NCI-H1417 (cell line): Measurements from ENCODE around the gene KLF16.

Source experiments
- DNase-seq, 3 experiments: peaks; one replicate each; lab custom pipeline; 2025; lab: John Stamatoyannopoulos, UW

Gene KLF16

DNA sequence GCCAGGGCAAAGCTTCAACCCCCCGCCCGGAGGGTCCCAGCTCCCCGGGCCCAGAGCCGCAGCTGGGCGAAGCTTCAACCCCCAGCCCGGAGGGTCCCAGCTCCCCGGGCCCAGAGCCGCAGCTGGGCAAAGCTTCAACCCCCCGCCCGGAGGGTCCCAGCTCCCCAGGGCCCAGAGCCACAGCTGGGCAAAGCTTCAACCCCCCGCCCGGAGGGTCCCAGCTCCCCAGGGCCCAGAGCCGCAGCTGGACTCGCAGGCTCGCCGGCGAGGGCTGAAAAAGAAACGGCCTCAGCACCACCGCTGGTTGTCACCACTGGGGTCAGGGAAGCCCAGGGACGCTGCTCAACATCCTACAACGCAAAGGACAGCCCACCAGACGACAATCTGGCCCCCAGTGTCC, 20.3 kb downstream of the KLF16 start:
- no peak for DNase-seq

DNA sequence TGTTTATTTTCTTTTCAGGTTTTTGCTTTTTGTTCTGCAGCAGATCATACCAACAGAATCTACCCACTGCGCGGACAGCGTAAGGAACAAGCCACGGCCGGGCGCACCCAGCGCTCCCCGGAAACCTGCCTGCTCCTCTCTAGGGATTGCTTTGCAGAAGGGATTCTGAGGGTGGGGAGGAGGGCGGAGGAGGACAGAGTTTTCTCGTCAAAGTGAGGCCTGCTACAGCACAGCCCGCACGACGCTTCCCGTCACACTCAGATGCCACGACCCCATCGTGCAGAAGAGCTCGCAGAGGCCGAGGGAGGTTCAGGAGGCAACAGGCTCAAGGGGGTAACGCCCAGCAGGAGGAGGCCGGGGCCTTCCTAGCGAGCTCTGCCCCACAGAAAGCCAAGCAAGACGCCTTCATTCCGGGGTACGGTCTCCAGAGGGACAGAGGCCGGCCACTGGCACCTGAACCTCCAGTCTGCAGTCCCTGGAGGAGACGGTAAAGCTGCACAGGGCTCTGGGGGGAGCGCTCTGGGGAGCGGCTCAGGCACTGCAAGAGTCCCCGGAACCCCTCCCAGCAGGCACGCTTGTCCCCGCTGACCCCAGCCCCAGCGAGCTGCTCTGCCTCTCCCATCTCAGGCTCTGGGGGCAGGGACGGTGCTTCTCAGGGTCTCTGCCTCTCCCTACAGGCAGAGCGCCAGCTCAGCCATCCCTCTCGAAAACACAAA, 22.0 kb downstream of the KLF16 start:
- DNase-seq, result no peak

DNA sequence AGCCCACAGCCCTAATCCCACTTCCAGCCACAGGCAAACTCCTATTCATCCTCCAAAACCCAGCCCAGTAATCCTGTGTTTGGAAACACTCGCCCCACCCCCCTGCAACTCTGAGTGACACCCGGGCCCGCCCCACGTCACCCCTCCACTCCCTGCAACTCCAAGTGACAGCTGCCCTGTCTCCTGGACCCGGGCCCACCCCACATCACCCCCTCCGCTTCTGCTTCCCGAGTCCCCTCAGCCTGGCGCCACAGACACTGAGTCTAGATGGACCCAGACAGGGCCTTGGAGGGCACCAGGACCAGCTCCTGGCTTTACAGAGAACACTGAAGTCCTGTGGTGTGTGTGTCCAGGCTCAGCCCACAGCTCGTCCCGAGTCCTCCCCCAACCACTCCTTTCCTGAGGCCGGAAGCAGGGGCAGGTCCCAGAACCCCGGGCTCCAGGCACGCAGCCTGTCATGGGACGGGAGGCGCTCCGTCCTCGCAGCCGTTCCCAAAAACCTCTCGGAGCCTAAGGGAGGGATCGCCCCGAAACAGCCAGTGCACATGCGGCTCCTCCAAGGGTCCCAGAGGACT, 22.8 kb downstream of the KLF16 start:
- no peak for DNase-seq

DNA sequence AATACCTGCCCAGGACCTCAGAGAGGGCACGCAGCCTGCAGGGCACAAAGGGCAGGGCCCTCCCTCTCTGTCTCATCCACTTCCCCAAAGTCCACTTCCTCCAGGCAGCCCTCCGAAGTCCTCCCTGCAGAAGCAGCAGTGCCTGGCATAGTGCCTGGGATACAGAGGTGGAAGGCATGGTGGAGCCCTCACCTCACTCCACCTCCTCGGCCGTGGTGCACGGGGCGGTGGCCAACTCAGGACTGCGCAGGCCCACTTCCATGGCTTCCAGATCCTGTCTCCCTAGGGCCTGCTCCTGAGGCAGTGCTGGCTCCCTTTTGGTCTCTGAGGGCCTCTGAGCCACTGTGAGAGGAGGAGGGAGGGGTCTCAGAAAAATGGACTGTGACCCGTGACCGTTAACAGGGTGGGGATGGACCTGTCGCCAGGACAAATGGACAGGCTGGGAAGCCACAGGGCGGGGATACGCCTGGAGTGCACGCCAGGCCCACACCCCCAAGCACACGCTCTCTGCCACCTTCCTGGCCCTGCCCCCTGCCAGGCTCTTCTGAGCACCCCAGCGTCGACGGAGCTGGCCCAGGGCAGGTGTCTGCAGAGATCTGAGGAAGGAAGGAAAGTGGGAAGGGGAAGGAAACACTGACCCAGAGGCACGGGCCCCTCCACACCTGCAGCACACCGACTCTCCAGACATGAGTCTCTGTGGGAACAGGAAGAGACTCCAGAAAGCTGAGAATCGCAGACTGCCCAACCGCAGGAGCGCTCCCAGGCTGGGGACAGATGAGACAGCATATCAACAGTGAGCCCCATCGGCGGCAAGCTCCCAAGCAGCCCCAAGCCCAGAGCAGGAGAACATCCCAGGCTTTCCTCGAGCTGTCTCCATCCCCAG, 23.5 kb downstream of the KLF16 start:
- DNase-seq, result no peak

DNA sequence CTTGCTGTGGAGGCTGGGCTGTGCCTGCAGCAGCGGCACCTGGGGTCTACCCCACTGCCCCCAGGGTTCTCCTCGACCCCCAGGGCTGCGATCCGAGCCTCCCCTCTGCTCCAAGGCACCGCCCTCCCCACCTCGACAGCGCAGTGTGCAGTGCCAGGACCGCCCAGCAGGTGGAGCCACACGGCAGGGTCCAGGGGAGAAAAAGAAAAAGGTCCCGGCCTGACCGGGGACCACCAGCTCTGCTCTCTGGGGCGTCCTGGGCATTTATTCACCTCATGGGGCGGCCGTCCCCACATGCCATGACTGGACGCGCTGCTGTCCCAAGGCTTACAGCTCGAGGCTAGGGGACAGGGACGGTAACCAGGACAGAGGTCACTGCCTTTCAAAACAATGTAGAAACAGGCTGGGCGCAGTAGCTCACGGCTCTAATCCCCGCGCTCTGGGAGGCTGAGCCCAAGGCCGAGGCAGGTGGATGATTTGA, 25.7 kb downstream of the KLF16 start:
- peak in 1 of 3 experiments; percentile 4 for DNase-seq

DNA sequence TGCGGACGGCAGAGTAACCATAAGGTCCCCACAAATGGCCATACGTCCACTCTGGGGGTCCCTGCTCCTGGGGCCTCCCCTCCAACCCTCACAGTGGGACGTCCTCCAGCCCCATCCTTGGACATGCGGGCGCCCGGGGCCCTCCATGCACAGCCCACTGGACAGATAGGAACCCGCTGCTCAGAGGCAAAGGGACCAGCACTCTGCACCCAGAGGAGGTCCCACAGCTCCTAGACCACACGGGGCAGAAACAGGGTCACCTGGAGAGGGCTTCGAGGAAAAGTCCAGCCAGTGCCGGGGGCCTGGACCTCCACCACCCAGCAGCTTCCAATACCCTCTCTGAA, 26.2 kb downstream of the KLF16 start:
- no peak for DNase-seq

DNA sequence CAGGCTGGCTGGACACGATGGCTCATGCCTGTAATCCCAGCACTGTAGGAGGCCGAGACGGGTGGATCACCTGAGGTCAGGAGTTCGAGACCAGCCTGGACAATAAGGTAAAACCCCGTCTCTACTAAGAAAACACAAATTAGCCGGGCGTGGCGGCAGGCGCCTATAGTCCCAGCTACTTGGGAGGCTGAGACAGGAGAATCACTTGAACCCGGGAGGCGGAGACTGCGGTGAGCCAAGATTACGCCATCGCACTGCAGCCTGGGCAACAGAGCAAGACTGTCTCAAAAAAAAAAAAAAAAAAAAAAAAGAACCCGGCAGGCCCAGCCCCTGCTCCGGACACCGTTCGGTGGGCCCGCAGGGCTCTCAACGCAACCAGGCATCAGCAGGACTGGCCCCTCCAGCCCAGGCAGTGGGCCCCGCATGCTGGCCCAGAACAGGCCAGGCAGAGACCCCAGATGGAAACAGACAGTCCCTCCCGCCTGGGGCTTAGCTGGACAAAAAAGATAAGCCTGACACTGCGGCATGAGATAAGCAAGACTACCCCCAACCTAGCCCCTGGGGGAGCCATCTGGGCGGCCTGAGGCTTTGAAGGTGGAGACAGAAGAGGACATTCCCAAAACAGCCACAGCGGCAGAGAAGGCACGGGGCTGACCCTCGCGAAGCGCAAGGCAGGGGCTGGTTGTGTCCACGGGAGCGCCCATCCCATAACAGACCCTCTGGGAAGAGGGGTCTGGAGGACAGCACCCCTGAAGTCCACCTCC, 26.7 kb downstream of the KLF16 start:
- no peak for DNase-seq

DNA sequence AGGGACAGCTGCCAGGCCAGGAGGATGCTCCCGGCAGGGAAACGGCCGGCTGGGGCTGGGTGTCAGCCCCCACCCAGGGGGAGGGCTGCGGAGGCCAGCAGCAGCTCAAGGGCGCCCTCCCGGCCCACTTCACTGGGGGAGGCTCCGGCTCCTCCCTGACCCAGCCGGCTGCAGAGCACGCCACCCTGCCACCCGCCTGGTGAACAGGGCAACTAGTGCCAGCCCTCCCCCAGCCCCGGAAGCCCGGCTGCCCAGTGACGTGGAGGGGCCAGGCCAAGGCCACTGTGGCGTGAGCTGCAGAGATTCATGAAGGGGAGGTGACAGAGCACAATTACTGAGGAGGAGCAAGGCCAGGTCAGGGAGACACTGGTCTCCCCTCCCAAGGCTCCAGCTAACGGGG, 29.8 kb downstream of the KLF16 start:
- DNase-seq, result no peak

DNA sequence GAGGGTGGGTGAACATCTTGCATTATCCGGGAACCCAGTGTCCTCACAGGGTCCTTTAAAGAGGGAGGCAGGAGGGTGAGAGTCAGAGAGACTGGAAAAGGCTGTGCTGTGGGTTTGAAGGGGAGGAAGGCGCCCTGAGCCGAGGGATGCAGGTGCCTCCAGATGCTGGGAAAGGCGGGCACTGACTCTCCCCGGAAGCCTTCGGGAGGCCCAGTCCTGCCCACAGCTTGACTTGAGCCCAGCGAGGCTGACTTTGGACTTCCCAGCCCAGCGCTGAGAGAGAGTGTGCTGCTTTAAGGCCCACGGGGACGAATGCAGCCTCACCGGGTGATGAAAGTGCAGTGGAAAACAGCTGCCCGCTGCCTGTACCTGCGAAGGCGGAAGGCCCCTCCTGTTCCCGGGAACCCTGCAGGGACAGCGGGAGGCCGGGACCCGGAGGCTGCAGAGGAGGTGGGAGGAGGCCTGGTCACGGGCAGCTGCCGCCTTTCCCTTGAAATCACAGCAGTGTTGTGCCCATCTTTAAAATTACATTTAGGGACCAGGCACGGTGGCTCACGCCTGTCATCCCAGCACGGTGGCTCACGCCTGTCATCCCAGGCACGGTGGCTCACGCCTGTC, 31.2 kb downstream of the KLF16 start:
- no peak for DNase-seq

DNA sequence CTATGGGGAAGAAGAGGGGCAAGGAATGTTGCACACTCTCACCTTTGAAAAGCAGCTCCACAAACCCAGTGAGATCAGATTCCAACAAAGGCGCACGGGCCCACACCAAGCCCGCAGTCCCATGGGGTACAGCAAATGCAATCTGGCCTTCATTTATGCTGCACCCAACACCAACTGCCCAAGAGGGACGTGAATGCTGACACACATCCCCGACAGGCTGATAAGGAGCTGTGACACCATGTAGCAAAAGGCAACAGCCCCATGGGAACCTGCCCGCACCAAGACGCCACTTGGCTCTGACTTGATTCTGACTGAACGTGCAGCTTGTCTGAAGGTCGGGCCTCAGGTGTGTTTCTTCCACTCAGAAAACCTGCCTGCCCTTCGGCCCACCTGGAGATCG, 32.4 kb downstream of the KLF16 start:
- no peak for DNase-seq

DNA sequence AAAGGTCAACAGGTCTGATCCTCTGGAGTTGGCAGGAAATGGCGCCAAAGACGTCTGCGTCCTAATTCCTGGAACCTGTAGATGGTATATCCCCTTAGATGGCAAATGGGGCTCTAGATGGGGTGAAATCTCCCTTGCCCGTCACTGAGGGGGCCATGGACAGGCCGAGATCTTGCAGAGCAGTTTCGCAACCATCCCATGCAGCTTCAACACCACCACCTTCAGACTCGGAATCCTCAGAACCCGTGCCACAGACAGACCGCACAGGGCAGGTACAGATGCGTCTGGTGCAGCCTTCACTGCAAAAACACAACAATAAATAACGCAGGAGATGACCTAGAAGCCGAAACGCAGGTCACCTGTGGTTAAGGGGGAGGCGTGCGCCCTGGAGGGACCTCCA, 32.8 kb downstream of the KLF16 start:
- no peak for DNase-seq

DNA sequence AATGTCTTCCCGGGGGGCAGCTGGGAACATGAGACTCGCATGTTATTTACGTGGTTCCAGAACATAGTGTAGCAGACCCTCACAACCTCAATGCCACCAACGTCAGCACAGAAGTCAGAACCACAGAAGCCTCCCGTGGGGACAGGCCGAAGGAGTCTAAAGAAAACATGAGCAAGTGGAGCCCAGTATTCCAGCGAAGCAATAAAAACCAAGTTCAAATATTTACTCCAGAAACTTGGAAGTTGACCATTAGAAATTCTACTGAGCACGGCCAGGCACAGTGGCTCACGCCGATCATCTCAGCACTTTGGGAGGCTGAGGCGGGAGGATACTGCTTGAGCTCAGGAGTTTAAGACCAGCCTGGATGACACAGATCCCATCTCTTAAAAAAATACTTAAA, 33.4 kb downstream of the KLF16 start:
- DNase-seq, result no peak

DNA sequence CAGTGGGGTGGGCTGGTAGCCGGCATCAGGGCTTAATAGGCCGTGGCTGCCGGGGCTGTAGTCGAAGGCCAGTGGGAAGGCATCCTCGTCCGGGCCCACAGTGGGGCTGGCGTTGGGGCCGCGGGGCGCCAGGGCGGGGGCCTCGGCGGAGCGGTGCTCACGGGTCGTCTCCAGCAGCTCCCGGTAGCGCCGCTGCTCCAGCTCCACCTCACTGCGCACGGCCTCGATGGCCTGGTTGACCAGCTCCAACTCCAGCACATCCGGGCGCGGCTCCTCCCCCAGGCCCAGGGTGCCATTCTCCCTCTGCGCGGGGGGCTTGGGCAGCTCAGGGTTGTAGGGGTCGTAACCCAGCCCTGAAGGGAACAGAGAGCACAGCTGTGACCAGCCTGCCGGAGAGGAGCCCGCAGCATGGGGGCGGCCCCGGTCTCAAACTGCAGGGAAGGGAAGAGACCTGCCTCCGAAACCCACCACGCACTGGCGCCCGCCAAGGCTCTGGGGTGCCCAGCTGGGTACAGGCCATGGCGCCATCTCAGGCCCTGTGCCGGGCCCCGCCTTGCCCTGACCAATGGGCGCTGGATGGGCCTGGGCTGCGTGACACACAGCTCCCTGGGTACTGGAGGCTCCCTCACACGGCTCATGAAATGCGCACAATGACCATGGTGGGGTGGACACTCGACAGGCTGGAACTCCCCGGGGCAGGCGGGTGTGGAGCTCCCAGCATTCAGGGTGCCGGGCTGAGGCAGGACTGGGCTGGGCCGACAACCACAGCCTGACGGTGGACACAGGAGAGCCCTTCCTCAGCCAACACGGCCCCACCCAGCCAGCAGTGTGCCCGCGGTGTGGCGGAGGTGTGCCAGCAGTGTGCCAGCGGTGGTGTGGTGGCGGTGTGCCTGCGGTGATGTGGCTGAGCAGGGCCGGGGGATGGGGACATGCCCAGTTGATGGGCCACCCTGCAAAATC, 34.8 kb downstream of the KLF16 start:
- DNase-seq, result no peak

DNA sequence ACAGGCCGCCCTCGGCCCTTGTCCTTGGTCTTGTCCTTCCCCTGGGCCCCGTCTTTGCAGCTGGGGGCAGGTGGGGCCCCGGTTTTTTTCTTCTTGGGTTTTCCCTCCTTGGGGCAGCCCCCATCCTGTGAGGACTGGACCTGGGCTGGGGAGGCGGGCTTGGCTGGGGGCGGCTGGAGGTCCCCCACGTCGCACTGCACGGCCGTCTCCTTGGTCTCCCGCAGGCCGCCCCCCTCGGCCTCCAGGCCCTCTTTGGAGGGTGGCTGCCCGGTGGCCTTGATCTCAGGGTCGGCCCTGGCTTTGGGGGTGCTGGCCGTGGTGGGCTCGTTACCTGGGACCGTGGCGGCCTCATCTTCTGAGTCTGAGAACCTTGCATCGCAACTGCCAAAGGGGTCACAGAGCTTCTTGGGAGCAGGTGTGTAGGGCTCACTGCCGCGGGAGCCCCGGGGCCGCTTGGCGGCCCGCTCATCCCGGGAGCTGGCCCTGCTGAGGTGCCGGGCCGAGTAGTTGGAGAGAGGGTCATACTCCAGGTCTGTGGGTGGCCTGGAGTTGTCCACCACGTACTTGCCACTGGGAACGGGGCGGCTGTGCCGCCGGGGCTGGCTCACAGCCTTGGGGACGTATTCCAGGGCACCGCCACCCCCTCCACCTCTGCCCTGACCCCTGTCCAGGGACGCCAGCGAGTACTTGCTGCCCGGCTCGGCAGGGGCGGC, 35.7 kb downstream of the KLF16 start:
- no peak for DNase-seq

DNA sequence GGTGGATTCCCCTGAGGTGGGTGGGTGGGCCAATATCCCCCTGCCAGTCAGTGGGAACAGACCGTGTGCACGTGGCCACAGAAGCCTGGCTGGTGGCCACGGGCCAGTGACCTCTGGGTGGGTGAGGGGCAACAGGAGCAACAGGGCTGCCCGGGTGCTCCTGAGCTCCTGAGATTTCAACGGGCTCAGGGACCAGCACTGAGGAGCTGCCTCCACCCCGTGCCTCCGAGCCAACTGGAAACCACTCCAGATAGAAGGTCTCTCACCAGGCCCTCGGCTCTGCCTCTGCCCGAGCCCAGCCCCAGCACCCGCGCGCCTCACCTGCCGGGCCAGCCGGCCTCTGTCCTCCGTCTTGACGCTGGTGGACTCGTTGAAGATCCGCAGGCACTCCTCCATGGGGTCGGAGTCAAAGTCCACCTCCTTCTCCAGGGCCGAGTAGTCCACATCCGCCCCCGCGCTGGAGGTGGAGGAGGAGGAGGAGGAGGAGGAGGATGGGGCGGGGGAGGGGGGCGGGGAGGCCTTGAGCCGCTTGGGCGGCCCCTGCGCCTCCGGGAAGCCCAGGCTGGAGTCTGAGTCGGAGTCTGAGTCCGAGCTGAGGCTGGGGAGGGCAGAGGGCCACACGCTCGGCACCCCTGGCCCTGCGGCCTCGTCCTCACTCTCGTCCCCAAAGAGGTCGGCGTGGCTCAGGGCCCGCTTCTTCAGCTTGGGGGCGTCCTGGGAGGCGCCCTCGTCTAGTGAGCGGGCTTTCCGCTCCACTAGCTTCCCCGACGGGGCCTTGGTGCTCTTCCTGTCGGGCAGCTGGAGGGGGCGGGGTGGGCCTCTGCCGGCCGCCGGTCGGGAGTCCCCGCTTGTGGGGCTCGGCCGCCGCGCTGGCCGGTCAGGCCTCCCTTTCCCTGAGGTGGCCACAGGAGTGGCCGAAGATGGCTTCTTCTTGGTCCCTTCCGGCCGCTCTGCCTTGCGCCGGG, 36.5 kb downstream of the KLF16 start:
- no peak for DNase-seq

DNA sequence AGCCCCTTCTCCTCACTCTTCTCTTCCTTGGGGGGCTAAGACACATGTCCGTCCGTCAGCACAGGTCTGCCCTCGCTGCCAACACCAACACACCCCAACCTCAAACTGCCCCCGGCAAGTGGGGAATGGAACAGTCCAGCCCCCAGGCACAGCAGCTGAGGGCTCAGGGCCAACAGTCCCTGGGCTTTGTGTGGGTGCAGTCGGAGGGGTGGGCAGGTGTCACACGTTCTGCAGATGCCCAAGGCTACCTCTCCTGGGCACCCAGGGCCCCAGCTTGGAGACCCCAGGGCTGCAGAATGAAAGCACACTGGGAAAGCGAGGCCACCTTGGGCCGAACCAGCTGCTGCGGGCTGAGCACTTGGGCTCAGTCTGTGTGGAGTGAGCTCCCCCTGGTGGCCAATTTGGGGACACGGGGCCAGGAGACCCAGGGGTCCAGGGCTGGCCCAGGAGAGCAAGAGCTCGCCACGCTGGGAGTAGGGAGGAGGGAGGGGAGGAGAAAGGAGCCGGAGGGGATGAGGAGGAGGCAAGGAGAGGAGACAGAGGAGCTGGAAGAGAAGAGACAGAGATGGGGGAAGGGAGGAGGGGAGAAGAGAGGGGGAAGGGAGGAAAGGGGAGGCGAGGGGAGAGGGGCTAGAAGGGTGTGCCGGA, 37.3 kb downstream of the KLF16 start:
- peak; percentile 57 to 81 (median 61) for DNase-seq

DNA sequence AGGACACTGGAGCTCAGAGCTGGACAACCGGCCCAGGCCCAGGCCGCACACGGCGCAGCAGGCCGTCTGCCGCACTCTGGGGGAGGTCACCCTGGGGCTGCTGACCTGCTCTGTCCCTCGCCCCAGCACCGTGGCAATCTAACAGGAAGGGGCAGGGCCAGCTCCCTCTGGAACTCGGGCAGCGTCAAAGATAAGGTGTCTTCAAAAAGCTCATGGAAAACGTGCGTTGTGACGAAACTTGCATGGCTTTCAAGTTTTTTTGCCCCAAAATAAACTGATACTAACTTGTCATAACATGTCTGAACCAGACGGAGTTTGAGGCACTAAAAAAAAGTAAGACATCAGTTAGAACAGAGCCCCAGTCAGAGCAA, 39.1 kb downstream of the KLF16 start:
- DNase-seq, result no peak

DNA sequence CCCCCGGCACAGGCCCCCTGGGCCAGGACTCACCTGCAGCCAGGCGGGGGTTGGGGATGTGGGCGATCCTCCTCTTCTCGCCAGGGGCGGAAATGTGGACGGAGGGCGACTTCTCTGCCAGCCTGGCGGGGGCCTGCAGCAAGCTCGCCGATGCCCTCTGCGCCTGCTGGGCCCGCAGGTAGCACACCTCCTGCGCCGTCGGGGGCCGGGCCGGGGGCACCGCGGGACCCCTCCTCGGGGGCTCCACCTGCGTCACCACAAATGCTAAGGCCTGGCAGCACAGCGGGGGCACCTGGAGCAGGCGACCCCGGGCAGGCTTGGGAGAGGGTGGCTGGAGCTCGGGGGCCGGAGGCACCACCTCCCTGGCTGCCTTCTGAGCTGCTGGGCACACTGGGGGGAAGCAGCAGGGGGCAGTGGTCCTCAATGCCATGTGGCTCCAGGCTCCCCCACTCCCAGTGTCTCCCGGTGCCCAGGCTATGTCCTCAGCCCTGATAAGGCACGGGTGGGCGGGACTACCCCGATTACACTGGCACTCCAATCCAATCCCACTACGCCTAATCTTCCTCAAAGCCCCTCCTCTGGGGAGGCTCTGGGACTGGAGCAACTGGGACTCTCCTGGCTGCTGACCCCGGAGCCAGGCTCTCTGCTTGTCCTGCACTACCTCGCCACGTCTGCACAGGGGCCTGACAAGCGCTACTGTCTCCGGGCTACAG, 39.7 kb downstream of the KLF16 start:
- no peak for DNase-seq
